ENCODE measurements around the gene ITGA11. TPM values are rescaled to one million over a fixed set of nuclear protein-coding genes. Genes with fewer than 3 reads are reported as not detected.

ITGA11 gene
- total RNA-seq, 1 donor from 2014 or later, result 7.1 TPM

- no peak overlapping the region for H3K27ac ChIP-seq
- no peak for DNase-seq
These were observed 61.2 kb downstream of the ITGA11 start for GRCh38 chr15:68370768-68371151.

GRCh38 chr15:68369931-68370767 lies 61.8 kb downstream of the ITGA11 start:
- no peak overlapping the region for H3K4me3 ChIP-seq
- no peak for TF ChIP-seq CTCF (IDR thresholded peaks at IDR 0.05)
- no peaks in the 10 kb centered on the region for H3K27me3 ChIP-seq
- ATAC-seq, result no peak
- peaks cover 8% of the 10 kb centered on the region for H3K4me1 ChIP-seq
- peak; percentile 48 for DNase-seq
- H3K9me3 ChIP-seq, result no peaks in the 10 kb centered on the region
- intact Hi-C loops (cut with DNase I), result no loop called here
- H3K36me3 ChIP-seq, result no peaks in the 10 kb centered on the region
- no peak overlapping the region for H3K27ac ChIP-seq

More at GRCh38 chr15:68370768-68371151, 61.2 kb downstream of the ITGA11 start:
- no peaks in the 10 kb centered on the region for H3K27me3 ChIP-seq
- peaks cover 2% of the 10 kb centered on the region for H3K4me1 ChIP-seq
- TF ChIP-seq CTCF (IDR thresholded peaks at IDR 0.05), result no peak
- H3K4me3 ChIP-seq, result no peak overlapping the region
- no peaks in the 10 kb centered on the region for H3K36me3 ChIP-seq
- no peaks in the 10 kb centered on the region for H3K9me3 ChIP-seq
- no peak for ATAC-seq
- intact Hi-C loops (cut with DNase I), result no loop called here

- H3K9me3 ChIP-seq, result no peaks in the 10 kb centered on the region
- H3K27me3 ChIP-seq, result no peaks in the 10 kb centered on the region
- H3K27ac ChIP-seq, result no peak overlapping the region
- intact Hi-C loops (cut with DNase I), result no loop called here
- no peak overlapping the region for H3K4me3 ChIP-seq
- TF ChIP-seq CTCF (IDR thresholded peaks at IDR 0.05), result no peak
- no peaks in the 10 kb centered on the region for H3K36me3 ChIP-seq
- DNase-seq (peak; percentile 33), ATAC-seq (no peak)
- H3K4me1 ChIP-seq, result peaks cover 17% of the 10 kb centered on the region
These were observed 63.1 kb downstream of the ITGA11 start for GRCh38 chr15:68368731-68369435.

GRCh38 chr15:68367992-68368391 lies 64.0 kb downstream of the ITGA11 start:
- no peak overlapping the region for H3K27ac ChIP-seq

GRCh38 chr15:68367226-68367625 lies 64.7 kb downstream of the ITGA11 start:
- peaks cover 21% of the 10 kb centered on the region for H3K4me1 ChIP-seq
- no peaks in the 10 kb centered on the region for H3K36me3 ChIP-seq
- H3K9me3 ChIP-seq, result no peaks in the 10 kb centered on the region
- intact Hi-C loops (cut with DNase I), result no loop called here
- no peak for ATAC-seq
- TF ChIP-seq CTCF (IDR thresholded peaks at IDR 0.05), result no peak
- H3K27me3 ChIP-seq, result no peaks in the 10 kb centered on the region
- DNase-seq, result no peak
- no peak overlapping the region for H3K4me3 ChIP-seq
- H3K27ac ChIP-seq, result no peak overlapping the region

More at GRCh38 chr15:68367992-68368391, 64.0 kb downstream of the ITGA11 start:
- no peaks in the 10 kb centered on the region for H3K27me3 ChIP-seq
- ATAC-seq, result no peak
- no peak for TF ChIP-seq CTCF (IDR thresholded peaks at IDR 0.05)
- no peaks in the 10 kb centered on the region for H3K36me3 ChIP-seq
- no peak for DNase-seq
- no peaks in the 10 kb centered on the region for H3K9me3 ChIP-seq
- intact Hi-C loops (cut with DNase I), result no loop called here
- peaks cover 21% of the 10 kb centered on the region for H3K4me1 ChIP-seq
- H3K4me3 ChIP-seq, result no peak overlapping the region
